ENCODE results near the gene OR1E2.

The OR1E2 gene

GRCh38 chr17:3397801-3398200, 35.8 kb downstream of the OR1E2 start:
- DNase-seq = peak; percentile 7 to 45 (median 29)

GRCh38 chr17:3389791-3390190, 43.9 kb downstream of the OR1E2 start:
- no peak for DNase-seq

GRCh38 chr17:3385869-3386816, 47.5 kb downstream of the OR1E2 start, which contains the start of gene OR3A2:
TSS of gene OR3A2 (minus strand) at chr17:3386308.
- DNase-seq = peak in 1 of 4 experiments; percentile 59

Data from suppressor macrophage (primary cell).